T-helper 1 cell treated with Interleukin-12 subunit alpha and Interleukin-12 subunit beta and Interleukin-4 antibody, amounts not matched to agents 30 ng/mL and 1 ng/mL, for 36 hours (primary cell): ENCODE results near the gene ADCY2. TPM values are rescaled to one million over a fixed set of nuclear protein-coding genes. Genes with fewer than 3 reads are reported as not detected.

Source experiments
- intact Hi-C: fragments of 100-400 bp; cut with micrococcal nuclease; formaldehyde crosslinking; loops from one replicate; pipeline ENCODE4 v1.15.1; 2024
- total RNA-seq: library from RNA; stranded (reverse); gene quantifications from 2 replicates; pipeline ENCODE4 v1.2.3, GENCODE V29; 2022

Gene ADCY2
- total RNA-seq, 1 donor from 2014 or later = not detected

DNA sequence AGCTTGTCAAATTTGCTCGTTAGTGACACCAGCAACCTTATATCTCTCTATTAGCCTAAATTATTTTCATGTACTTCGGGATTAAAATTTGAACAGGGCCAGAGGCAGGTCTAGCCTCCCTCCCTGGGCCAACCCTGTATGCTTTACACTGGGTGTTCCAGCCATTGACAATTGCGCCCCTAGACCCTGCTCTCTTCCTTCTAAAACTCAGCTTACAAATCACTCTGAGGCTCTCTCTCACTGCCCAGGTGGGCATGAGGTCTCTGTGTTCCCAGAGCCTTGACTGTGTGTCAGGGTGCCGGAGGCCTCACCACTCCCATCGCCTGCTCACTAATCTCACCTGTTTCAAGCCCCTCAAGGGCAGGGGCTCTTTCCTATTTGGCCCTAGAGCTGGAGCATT, 461.4 kb downstream of the ADCY2 start:
- intact Hi-C loops = loop anchor here (2.0 to 5.0 kb wide), 3 partner anchors 780 to 1093 kb away; no protein-coding TSS in a partner anchor

DNA sequence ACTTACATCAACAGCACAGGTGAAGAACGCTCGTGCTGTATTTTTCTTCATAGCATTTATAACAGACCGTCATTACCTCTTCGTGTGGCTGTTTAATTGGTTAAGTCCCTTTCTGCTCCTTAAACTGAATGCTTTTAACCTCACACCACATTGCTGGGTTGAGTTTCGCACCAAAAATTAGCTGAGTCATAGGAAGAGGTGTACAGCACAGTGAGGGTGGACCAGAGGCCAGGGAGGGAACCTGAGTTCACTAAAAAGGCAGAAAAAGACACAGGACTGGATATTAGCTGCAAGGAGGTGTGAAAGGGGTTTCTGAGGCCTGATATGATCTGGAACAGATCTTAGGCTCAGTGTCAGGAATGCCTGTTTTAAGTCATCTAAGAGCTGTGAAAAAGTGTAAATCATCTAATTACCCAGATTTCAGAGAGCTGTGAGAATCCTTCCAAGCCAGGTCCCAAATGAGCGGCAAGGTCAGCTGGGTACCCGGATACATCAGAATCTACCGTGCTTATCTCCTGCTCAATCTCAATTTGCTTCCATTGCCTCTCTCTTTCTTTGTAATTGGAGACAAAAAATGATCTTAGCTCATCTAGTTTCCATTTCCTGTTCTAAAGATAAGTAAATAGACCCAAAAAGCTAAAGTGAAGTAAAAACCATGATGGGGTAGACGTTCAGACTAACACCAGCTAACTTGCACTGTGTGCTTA, 462.1 kb downstream of the ADCY2 start:
- intact Hi-C loops = loop anchor here (1.0 to 5.0 kb wide), 4 partner anchors 11 to 1093 kb away; partner anchors contain the start of genes FASTKD3 and MTRR

DNA sequence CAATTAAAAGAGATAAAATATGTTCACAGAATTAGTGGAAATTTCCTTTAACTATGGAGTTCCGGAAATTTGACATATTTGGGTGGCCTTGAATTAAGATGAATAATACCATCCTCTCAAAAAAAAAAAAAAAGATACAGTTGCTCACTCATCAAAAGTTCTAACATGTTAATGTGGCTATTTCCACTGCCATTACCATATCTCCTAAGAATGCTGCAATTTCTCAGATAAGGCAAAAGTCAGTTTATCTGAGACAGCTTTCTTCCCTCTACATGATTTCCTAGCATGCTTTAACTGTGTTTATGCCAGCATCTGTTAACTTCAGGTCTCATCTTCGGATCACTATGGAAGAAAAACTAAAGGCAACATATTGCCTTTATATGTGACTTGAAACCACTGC, 470.3 kb downstream of the ADCY2 start:
- intact Hi-C loops = no loop called here

DNA sequence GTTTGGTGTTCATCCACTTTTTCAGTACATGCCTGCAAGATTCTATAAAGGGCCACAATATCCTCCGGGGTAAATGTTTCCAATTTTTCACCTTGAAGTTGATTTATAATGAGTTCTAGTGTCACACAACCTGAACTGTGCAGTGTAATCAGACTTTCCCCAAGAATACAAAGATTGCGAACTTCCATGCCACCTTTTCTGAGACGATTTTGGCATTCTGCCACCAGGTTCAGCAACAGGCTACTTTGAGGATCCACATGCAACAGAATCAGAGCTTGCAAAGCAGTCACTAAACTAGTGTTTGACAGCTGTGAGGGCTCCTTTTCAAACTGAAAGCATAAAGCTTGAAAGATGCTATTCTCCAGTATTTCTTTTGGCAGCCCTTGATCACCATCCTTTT, 471.3 kb downstream of the ADCY2 start:
- intact Hi-C loops = no loop called here

DNA sequence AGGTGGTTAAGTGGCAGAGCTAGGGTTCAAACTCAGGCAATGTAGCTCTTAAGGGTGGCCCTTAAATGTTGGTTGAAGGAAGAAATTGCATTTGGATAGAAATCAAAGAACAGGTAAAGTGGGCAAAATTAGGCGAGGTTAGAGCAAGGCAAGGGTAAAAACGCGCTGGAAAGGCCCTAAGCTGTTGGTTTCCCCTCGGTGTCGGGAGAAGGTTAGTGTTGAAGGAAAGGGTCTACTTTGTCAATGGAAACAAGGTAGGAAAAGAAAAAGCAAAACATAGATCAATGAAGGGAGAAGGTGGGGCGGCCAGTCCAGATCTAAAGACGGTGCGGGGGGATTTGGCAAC, 472.5 kb downstream of the ADCY2 start:
- intact Hi-C loops = loop anchor here (1.0 to 2.0 kb wide), 3 partner anchors 18 to 1490 kb away; partner anchors contain the start of gene MED10

DNA sequence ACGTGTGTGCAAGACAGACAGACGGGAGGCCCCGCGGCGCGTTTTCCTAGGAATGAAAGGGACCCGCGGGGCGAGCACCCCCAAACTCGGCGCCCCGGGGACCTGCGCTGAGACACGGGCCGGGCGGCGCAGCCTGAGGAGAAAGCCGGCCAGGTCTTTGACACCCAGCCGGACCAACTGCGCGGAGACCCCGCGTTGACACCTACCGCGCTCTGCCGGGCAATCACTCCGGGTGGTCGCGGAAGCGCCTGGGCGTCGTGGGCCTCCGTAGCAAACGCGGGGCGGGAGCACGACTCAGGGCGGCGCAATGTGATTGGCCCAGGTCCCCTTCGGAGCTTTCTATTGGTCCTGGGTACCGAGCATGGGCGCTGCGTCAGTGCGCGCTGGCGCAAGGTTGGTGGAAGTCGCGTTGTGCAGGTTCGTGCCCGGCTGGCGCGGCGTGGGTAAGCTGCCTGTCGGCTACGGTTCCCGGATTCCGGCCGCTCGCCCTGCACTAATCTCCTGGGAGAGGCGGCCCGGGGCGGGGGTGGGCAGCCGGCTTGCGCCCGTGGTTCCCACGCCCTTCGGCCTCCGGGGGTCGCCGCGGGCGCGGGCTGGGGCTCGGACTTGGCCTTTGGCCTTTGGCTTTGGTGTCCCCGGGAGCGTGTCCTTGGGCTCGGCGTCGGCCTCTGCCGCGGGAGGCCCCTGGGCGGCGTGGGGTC, 473.0 kb downstream of the ADCY2 start, which contains the start of the genes FASTKD3 and MTRR:
FASTKD3 (minus strand) TSS at position 259 of the 701 bp plus-strand sequence. CDS start 948 bp downstream, outside the sequence.
MTRR (plus strand) TSS at position 376 of the 701 bp plus-strand sequence. CDS start 1,647 bp downstream, outside the sequence.
- intact Hi-C loops = loop anchor here (1.0 to 2.0 kb wide), 9 partner anchors 9 to 1491 kb away; partner anchors contain the start of genes MED10, NSUN2 and SRD5A1

DNA sequence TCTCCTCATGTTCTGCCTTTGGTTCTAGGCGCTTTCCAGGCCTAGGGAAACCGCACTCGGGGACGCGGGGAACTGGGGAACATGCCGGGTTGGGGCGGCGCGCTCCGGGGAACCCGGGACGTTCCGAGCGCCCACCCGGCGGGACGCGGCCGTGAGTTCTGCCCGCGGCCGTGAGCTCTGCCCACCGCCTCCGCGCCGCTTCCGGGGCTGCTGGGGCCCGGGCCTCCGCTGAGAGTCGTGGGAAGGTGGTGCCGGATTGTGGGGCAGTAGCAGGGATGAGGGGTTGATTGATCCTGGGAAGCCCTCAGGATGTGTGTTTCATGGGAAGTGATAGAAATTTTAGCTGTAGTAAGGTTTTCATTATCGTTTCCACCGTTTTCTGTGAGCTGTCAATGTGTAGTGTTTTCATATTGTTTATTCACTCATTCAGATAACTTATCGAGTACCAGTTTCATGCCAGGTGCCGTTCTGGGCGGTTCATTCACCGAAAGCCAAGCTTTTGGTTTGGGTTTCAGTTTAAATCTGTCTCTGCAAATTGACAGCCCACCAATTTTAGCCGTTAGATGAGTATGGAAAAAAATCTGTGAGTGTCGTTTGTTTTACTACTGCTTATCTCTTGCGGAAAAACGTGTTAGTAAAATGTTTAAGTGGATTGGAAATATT, 473.7 kb downstream of the ADCY2 start:
- intact Hi-C loops = loop anchor here (1.0 to 2.0 kb wide), 9 partner anchors 9 to 1236 kb away; partner anchors contain the start of genes NSUN2 and SRD5A1

DNA sequence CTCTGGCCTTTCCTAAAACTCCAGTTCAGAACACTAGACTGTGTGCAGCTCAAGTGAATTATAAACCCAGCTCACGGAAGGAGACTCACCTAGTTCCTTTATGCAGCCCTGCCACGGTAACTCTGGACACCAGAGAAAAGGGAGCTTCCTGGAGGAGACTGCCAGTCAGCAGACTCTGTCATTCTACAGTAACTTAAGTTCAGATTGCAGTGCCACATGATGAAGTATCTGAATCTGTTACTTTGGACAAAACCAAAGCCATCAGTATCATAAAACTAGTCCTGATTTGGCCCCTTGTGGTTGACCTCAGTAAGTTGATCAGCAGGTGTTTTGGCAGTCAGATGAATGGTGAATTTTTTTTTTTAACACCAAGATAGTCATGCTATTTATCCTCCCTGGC, 475.7 kb downstream of the ADCY2 start:
- intact Hi-C loops = loop anchor here (2.0 kb wide), 1 partner anchor 585 kb away; no protein-coding TSS in a partner anchor

DNA sequence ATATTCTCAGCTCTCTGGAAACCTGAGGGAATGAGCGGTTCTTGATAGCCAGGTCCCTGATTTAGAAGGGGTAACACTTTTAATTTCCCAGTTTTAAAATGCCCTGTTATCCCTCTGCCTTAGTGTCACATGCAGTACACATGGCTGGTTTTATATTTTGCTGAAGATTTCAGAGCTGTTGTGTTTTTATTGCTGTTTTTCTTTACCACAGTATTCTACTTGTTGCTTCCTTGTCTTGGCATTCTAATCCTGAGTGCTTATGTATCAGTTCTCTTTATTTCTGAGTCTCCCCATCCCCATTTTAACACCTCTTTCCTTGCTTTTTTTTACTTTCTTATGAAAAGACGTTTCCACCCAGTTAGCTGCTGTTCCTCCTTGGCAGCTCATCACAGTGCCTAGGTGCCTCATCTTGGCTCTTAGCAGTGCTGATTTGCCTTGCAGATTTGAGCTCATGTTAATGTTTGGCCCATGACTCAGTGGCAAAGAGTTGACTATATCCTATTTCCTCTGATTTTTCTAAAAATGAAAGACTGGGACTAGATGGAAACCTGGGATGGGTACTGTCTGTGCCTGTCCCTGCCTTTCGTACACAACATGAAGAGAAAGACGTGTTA, 476.7 kb downstream of the ADCY2 start:
- intact Hi-C loops = no loop called here

DNA sequence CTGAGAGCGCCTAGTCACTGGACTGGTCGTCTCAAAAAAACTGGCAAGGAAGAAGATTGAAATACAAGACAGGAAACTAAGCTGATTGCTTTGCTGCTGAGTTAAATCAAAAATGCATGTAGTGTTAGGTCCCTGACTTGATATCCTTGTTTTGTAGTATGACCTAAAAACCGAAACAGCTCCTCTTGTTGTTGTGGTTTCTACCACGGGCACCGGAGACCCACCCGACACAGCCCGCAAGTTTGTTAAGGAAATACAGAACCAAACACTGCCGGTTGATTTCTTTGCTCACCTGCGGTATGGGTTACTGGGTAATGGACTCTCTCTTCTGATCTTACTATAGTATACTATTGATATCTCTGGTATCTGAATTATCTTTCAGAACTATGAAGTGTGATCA, 477.3 kb downstream of the ADCY2 start:
- intact Hi-C loops = no loop called here

DNA sequence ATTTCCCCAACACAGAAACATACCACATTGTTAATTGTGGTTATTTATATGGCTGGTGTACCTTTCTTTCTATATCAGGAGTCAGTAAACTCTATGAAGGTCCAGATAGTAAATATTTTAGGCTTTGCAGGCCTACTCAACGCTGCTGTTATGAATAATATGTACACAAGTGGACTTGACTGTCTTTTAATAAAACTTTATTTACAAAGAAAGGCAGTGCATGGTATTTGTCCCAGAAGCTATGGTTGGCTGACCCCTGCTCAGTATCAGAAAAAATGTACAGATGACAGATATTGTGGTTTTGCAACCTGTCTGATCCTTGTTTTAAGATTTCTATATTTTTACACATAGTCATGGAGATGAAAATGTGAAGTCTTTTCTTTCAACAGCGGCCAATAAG, 478.7 kb downstream of the ADCY2 start:
- intact Hi-C loops = no loop called here

DNA sequence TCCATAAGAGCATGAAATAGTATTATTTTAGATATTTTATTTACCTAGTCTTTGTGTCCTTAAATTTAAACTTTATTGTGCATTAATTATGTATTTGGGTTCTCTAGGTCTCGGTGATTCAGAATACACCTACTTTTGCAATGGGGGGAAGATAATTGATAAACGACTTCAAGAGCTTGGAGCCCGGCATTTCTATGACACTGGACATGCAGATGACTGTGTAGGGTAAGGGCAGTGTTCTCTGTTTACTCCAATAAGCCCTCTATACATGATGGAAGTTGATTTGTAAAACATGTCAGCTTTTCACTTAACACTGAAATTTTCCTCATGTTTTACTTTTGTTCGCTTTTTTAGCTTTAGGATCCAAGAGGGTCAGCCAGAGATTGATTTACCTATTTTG, 479.2 kb downstream of the ADCY2 start:
- intact Hi-C loops = no loop called here

DNA sequence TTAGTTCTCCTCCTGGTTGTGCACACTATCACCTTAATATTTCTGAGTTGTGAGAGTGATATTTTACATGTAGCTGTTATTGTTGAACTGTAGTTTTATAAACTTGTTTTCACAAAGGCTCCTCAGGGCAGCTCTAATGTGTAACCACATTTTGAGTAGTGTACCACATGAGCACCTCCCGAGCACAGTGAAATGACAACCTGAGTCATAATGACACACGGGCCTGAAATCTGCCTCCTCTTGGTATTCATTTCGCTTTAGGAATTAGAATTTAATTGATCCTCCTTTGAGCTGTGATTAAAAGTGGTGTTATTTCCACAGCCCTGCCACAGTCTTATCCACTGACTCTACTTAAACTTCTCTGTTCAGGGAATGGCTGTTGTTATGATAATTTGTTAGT, 480.9 kb downstream of the ADCY2 start:
- intact Hi-C loops = no loop called here

DNA sequence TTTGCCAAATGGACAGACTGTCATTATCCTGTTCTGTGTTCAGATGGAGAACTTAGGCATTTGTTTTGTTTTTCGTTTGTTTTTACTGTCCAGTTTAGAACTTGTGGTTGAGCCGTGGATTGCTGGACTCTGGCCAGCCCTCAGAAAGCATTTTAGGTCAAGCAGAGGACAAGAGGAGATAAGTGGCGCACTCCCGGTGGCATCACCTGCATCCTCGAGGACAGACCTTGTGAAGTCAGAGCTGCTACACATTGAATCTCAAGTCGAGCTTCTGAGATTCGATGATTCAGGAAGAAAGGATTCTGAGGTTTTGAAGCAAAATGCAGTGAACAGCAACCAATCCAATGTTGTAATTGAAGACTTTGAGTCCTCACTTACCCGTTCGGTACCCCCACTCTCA, 481.9 kb downstream of the ADCY2 start:
- intact Hi-C loops = loop anchor here (1.0 kb wide), 2 partner anchors 9 to 17 kb away; partner anchors contain the start of genes FASTKD3 and MTRR

DNA sequence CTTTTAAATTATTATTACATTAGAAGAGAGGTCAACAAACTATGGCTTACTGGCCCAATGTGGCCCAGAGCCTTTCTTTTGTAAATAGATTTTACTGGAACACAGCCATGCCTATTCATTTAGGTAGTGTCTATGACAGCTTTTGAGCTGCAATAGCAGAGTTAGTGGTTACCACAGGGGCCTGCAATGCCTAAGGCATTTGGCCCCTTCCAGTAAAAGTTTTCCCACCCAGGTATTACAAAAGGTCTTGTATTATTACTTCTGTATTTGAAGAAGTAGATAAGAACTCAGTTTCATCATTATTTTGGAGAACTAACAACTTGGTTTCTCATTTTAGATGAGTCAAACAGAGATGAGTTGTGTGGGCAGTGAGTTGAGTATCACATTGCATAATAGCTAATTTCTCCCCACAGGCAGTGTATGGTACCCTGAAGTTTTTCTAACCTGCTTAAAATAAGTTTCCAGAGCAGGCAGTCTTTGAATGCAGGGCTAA, 482.5 kb downstream of the ADCY2 start:
- intact Hi-C loops = loop anchor here (1.0 kb wide), 2 partner anchors 9 to 17 kb away; partner anchors contain the start of genes FASTKD3 and MTRR
